Hepatocyte (in vitro differentiated cells): ENCODE results near the gene ADORA1.

Source experiments
- CTCF ChIP-seq: fragments of 200-600 bp; sonication (generic); IDR thresholded peaks from 2 replicates; pipeline ENCODE4 v1.5.1; 2016; ENCODE audit warnings: antibody characterized with exemption, mild to moderate bottlenecking; ENCODE audit not compliant: poor library complexity
- EZH2 ChIP-seq: fragments of 200-600 bp; sonication (generic); IDR thresholded peaks from 2 replicates; pipeline ENCODE4 v1.6.1; 2016; ENCODE audit warnings: antibody characterized with exemption, mild to moderate bottlenecking, borderline replicate concordance
- EZH2phosphoT487 ChIP-seq: fragments of 200-600 bp; sonication (generic); IDR thresholded peaks from one replicate; pipeline ENCODE4 v1.6.1; 2018; ENCODE audit warnings: antibody characterized with exemption, mild to moderate bottlenecking, low read depth, moderate library complexity; ENCODE audit not compliant: unreplicated experiment, severe bottlenecking

DNA sequence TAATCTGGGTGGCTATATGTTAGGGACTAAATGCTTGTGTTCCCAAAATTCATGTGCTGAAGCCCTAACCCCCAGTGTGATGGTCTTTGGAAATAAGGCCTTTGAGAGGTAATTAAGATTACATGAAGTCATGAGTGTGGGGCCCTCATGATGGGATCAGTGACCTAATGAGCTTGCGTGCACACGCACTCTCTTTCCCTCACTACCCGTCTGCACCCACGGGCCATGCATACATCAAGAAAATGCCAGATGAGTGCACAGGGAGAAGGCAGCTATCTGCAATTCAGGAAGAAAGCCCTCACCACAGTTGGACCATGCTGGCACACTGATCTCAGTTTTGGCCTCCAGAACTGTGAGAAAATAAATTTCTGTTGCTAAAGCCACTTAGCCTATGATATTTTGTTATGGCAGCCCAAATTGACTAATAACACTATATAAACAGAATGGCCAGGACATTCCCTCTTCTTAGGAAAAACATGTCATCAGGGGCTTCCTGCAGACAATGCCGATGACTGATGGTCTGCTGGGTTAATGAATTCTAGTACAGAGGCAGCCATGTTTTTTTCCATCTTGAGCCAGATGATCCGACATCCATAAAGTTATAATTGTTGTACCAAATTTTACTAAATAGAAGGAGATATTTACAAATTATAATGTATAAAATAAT, 23.6 kb upstream of the ADORA1 start:
- TF ChIP-seq CTCF: no peak
- no peak for TF ChIP-seq EZH2
- TF ChIP-seq EZH2phosphoT487: no peak
